ENCODE results near the gene PNMA8A.

Gene PNMA8A

DNA sequence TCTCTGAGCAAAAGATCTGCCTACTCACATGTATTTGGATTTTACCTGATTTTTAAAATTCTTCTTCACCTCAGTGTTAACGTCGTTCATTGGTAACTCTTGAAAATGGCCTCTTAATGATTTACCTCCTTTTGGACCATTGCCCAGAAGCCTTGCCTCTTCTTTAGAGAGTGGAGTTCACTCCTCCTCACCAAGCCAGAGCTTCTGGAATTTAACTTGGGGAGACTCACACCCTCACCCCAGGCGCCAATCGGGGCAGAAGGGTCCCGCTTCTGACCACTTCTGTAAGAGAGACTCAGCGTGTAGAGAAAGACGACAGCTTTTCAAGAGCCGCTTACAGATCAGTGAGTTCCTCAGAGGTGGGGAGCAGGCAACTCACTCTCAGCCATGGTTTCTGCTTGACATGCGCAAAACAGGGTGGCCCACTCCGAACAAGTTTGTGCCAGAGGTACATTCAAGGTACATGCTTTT, 45.3 kb downstream of the PNMA8A start:
- no peak for DNase-seq

DNA sequence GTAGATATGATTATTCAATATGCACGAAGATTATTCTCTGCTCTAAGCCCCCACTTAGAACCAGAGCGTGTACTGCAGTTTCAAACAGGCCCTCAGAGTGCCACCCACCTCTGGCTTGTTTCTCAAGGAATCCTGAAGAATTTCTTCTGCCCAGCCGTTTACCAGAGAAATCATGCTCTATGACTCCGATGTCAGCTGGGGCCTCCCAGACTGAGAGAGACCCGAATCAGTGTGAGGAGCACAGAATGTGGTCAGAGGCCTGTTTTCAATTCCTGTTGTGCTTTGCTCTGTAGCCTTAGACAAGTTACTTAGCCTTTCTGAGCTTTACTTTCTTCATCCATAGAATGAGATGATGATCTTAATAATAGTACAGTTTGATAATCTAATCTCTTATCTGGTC, 48.2 kb downstream of the PNMA8A start:
- no peak for DNase-seq

DNA sequence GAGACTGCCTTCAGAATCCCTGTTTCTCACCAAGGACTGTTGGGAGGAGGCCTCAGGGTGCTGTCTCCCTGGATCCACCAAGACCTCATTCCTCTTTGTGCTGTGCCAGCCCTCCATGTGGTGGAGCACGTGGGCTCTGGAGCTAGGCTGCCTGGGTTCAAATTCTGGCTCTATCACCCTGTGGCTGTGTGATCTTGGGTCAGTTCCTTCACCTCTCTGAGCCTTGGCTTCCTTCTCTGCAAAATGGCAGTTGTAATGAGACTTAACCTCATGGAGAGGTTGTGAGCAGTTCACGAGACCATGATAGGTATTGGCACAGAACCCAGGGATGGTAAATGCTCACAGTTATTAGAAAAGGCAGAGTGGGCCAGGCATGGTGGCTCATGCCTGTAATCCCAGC, 49.0 kb downstream of the PNMA8A start:
- DNase-seq: no peak

GRCh38 chr19:46420056-46420455, 51.3 kb downstream of the PNMA8A start:
- no peak for DNase-seq
